ENCODE data around the gene COL4A2.

Gene COL4A2

GRCh38 chr13:110276553-110276950, 30.5 kb upstream of the COL4A2 start:
- Histone ChIP-seq H3K36me3 (ENCODE audit: insufficient read depth, low read length) (no peaks in the 10 kb centered on the region), H3K4me3 (ENCODE audit: low read length) (no peak overlapping the region), H3K27me3 (ENCODE audit: insufficient read depth, low read length) (no peaks in the 10 kb centered on the region), H2AFZ (ENCODE audit: low read depth, low read length) (no peak overlapping the region), H3K9me3 (ENCODE audit: low read length) (no peaks in the 10 kb centered on the region), H3K4me1 (ENCODE audit: insufficient read depth, low read length) (peaks cover 8% of the 10 kb centered on the region)

- no peaks in the 10 kb centered on the region for H3K27me3 ChIP-seq (ENCODE audit: insufficient read depth, low read length)
Observed at GRCh38 chr13:110277357-110277975, 29.6 kb upstream of the COL4A2 start.

GRCh38 chr13:110278859-110279258, 28.2 kb upstream of the COL4A2 start:
- peaks cover 5% of the 10 kb centered on the region for H3K4me1 ChIP-seq (ENCODE audit: insufficient read depth, low read length)
- no peaks in the 10 kb centered on the region for H3K36me3 ChIP-seq (ENCODE audit: insufficient read depth, low read length)
- no peak overlapping the region for H2AFZ ChIP-seq (ENCODE audit: low read depth, low read length)
- H3K9me3 ChIP-seq (ENCODE audit: low read length), result no peaks in the 10 kb centered on the region
- no peaks in the 10 kb centered on the region for H3K27me3 ChIP-seq (ENCODE audit: insufficient read depth, low read length)
- no peak overlapping the region for H3K4me3 ChIP-seq (ENCODE audit: low read length)

More at GRCh38 chr13:110277357-110277975, 29.6 kb upstream of the COL4A2 start:
- Histone ChIP-seq H2AFZ (ENCODE audit: low read depth, low read length) (no peak overlapping the region), H3K4me1 (ENCODE audit: insufficient read depth, low read length) (peaks cover 8% of the 10 kb centered on the region), H3K36me3 (ENCODE audit: insufficient read depth, low read length) (no peaks in the 10 kb centered on the region), H3K4me3 (ENCODE audit: low read length) (no peak overlapping the region), H3K9me3 (ENCODE audit: low read length) (no peaks in the 10 kb centered on the region)

- no peaks in the 10 kb centered on the region for H3K36me3 ChIP-seq (ENCODE audit: insufficient read depth, low read length)
- no peak overlapping the region for H2AFZ ChIP-seq (ENCODE audit: low read depth, low read length)
- H3K4me3 ChIP-seq (ENCODE audit: low read length), result no peak overlapping the region
- no peaks in the 10 kb centered on the region for H3K9me3 ChIP-seq (ENCODE audit: low read length)
- no peaks in the 10 kb centered on the region for H3K27me3 ChIP-seq (ENCODE audit: insufficient read depth, low read length)
- no peaks in the 10 kb centered on the region for H3K4me1 ChIP-seq (ENCODE audit: insufficient read depth, low read length)
Observed at GRCh38 chr13:110279684-110280083, 27.4 kb upstream of the COL4A2 start.

- no peak overlapping the region for H3K4me3 ChIP-seq (ENCODE audit: low read length)
- H3K27me3 ChIP-seq (ENCODE audit: insufficient read depth, low read length), result no peaks in the 10 kb centered on the region
- no peaks in the 10 kb centered on the region for H3K36me3 ChIP-seq (ENCODE audit: insufficient read depth, low read length)
- no peaks in the 10 kb centered on the region for H3K9me3 ChIP-seq (ENCODE audit: low read length)
- no peaks in the 10 kb centered on the region for H3K4me1 ChIP-seq (ENCODE audit: insufficient read depth, low read length)
- H2AFZ ChIP-seq (ENCODE audit: low read depth, low read length), result no peak overlapping the region
Observed at GRCh38 chr13:110280231-110280813, 26.8 kb upstream of the COL4A2 start.

GRCh38 chr13:110280985-110281688, 25.9 kb upstream of the COL4A2 start:
- Histone ChIP-seq H2AFZ (ENCODE audit: low read depth, low read length) (no peak overlapping the region), H3K27me3 (ENCODE audit: insufficient read depth, low read length) (no peaks in the 10 kb centered on the region), H3K36me3 (ENCODE audit: insufficient read depth, low read length) (no peaks in the 10 kb centered on the region), H3K4me3 (ENCODE audit: low read length) (no peak overlapping the region), H3K9me3 (ENCODE audit: low read length) (no peaks in the 10 kb centered on the region), H3K4me1 (ENCODE audit: insufficient read depth, low read length) (no peaks in the 10 kb centered on the region)

GRCh38 chr13:110281736-110282135, 25.3 kb upstream of the COL4A2 start:
- no peaks in the 10 kb centered on the region for H3K27me3 ChIP-seq (ENCODE audit: insufficient read depth, low read length)
- H3K4me1 ChIP-seq (ENCODE audit: insufficient read depth, low read length), result peaks cover 3% of the 10 kb centered on the region
- H3K36me3 ChIP-seq (ENCODE audit: insufficient read depth, low read length), result no peaks in the 10 kb centered on the region
- H3K4me3 ChIP-seq (ENCODE audit: low read length), result no peak overlapping the region
- no peak overlapping the region for H2AFZ ChIP-seq (ENCODE audit: low read depth, low read length)
- H3K9me3 ChIP-seq (ENCODE audit: low read length), result no peaks in the 10 kb centered on the region

- Histone ChIP-seq H3K4me1 (ENCODE audit: insufficient read depth, low read length) (peaks cover 10% of the 10 kb centered on the region), H3K27me3 (ENCODE audit: insufficient read depth, low read length) (no peaks in the 10 kb centered on the region), H2AFZ (ENCODE audit: low read depth, low read length) (no peak overlapping the region), H3K9me3 (ENCODE audit: low read length) (no peaks in the 10 kb centered on the region), H3K36me3 (ENCODE audit: insufficient read depth, low read length) (no peaks in the 10 kb centered on the region), H3K4me3 (ENCODE audit: low read length) (no peak overlapping the region)
Observed at GRCh38 chr13:110282316-110282841, 24.7 kb upstream of the COL4A2 start.

- H3K36me3 ChIP-seq (ENCODE audit: insufficient read depth, low read length), result no peaks in the 10 kb centered on the region
- peaks cover 15% of the 10 kb centered on the region for H3K4me1 ChIP-seq (ENCODE audit: insufficient read depth, low read length)
- no peak overlapping the region for H3K4me3 ChIP-seq (ENCODE audit: low read length)
- H3K9me3 ChIP-seq (ENCODE audit: low read length), result no peaks in the 10 kb centered on the region
- no peaks in the 10 kb centered on the region for H3K27me3 ChIP-seq (ENCODE audit: insufficient read depth, low read length)
- H2AFZ ChIP-seq (ENCODE audit: low read depth, low read length), result no peak overlapping the region
Observed at GRCh38 chr13:110283736-110284517, 23.2 kb upstream of the COL4A2 start.

- H3K9me3 ChIP-seq (ENCODE audit: low read length), result peaks cover 2% of the 10 kb centered on the region
- no peak overlapping the region for H2AFZ ChIP-seq (ENCODE audit: low read depth, low read length)
- H3K4me3 ChIP-seq (ENCODE audit: low read length), result no peak overlapping the region
- H3K27me3 ChIP-seq (ENCODE audit: insufficient read depth, low read length), result no peaks in the 10 kb centered on the region
- peaks cover 15% of the 10 kb centered on the region for H3K4me1 ChIP-seq (ENCODE audit: insufficient read depth, low read length)
- H3K36me3 ChIP-seq (ENCODE audit: insufficient read depth, low read length), result no peaks in the 10 kb centered on the region
Observed at GRCh38 chr13:110284779-110285484, 22.2 kb upstream of the COL4A2 start.

- no peak overlapping the region for H3K4me3 ChIP-seq (ENCODE audit: low read length)
- peaks cover 15% of the 10 kb centered on the region for H3K4me1 ChIP-seq (ENCODE audit: insufficient read depth, low read length)
- no peaks in the 10 kb centered on the region for H3K27me3 ChIP-seq (ENCODE audit: insufficient read depth, low read length)
- H2AFZ ChIP-seq (ENCODE audit: low read depth, low read length), result no peak overlapping the region
- H3K9me3 ChIP-seq (ENCODE audit: low read length), result peaks cover 2% of the 10 kb centered on the region
- H3K36me3 ChIP-seq (ENCODE audit: insufficient read depth, low read length), result no peaks in the 10 kb centered on the region
Observed at GRCh38 chr13:110285991-110286832, 20.9 kb upstream of the COL4A2 start.

Data from neuron (in vitro differentiated cells).